Measurements from ENCODE around the gene TADA2A.

DNA sequence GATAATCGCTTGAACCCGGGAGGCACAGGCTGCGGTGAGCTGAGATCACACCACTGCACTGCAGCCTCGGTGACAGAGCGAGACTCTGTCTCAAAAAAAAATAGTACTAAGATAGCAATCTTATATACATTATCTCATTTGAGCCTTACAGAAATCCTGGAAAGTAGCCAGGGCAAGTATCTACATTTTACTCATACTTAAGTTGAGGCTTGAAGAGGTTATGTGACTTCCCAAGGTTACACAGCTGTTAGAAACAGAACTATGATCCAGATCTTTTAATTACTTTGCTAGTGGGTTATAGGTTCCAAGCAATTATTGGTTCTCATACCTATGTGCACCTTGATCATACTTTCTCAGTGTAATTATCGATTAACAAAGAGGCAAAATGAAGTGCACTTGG is 15.5 kb upstream of the TADA2A start:
- TF ChIP-seq, protein P1, sequence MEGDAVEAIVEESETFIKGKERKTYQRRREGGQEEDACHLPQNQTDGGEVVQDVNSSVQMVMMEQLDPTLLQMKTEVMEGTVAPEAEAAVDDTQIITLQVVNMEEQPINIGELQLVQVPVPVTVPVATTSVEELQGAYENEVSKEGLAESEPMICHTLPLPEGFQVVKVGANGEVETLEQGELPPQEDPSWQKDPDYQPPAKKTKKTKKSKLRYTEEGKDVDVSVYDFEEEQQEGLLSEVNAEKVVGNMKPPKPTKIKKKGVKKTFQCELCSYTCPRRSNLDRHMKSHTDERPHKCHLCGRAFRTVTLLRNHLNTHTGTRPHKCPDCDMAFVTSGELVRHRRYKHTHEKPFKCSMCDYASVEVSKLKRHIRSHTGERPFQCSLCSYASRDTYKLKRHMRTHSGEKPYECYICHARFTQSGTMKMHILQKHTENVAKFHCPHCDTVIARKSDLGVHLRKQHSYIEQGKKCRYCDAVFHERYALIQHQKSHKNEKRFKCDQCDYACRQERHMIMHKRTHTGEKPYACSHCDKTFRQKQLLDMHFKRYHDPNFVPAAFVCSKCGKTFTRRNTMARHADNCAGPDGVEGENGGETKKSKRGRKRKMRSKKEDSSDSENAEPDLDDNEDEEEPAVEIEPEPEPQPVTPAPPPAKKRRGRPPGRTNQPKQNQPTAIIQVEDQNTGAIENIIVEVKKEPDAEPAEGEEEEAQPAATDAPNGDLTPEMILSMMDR (conservative IDR thresholded peaks at IDR 0.05 in 1 of 2, IDR thresholded peaks at IDR 0.05 in 1 of 2; ENCODE audit: extremely low read depth in 1 of 2, insufficient read depth in 1 of 2, low read depth in 1 of 2, low read length in 2 of 2): no peak
- no peak for TF ChIP-seq EZH2 (IDR thresholded peaks at IDR 0.05; ENCODE audit: borderline replicate concordance, low read length)

All from mammary epithelial cell (primary cell).